HG03175 (cell line): ENCODE data around the gene CEP170B.
A peak's percentile ranks its signal among the peaks of the same experiment; 100 is the strongest.
"Not testable (repeated sequence)": the region's sequence is repeated elsewhere in the genome, so short reads cannot be mapped to it uniquely, and the experiment has no call there.

Source experiments
- ATAC-seq: cut with Tn5 transposase; IDR thresholded peaks from one replicate; pipeline ENCODE4 v1.9.1; 2021; ENCODE audit warnings: mild to moderate bottlenecking, moderate library complexity; ENCODE audit not compliant: unreplicated experiment

Gene CEP170B

DNA sequence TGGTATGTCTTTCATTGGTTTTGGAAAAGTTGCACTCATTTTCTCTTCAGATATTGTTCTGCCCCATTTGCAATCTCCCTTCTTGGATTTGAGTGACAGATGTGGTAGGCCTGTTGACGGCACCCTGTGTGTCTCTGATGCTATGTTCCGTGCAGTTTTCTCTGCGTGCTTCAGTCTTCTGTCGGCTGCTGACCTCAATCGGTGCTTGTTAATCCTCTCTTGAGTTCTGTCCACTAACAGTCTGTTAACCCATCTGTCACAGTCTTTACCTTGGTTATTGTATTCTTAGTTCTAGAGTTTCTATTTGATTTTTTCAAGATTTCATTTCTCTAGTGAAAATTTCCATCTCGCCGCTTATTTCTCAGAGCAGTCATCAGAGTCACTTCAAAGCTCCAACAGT is 38.9 kb downstream of the CEP170B start:
- ATAC-seq: no peak

DNA sequence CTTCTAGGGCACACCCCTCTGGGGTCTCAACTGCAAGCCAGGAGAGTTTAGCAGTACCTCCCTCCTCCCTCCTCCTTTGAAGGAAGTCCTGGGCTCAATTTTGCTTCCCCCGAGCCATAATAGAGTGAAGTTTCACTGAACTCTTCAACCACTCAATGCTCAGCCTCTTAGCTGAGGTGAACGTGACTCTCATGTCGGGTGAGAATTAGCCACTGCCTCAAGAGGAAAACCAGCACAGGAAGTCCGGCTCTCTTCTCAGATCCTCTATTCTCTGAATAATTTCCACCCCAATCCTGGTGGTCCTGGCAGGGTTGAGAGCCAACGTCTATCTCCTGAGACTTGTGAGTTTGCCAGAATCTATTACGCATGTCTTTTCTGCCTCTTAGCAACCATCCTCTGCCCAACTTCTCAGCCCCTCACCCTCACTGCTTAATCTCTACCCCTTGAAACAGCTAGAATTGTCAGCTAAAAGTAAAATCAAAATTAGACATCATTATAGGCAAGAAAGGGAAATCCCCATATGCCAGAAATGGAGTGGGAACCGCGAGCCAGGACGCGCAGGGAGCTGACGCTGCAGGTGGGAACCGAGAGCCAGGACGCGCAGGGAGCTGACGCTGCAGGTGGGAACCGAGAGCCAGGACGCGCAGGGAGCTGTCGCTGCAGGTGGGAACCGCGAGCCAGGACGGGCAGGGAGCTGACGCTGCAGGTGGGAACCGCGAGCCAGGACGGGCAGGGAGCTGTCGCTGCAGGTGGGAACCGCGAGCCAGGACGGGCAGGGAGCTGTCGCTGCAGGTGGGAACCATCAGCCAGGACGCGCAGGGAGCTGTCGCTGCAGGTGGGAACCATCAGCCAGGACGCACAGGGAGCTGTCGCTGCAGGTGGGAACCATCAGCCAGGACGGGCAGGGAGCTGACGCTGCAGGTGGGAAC is 39.8 kb downstream of the CEP170B start:
- not testable (repeated sequence) for ATAC-seq

DNA sequence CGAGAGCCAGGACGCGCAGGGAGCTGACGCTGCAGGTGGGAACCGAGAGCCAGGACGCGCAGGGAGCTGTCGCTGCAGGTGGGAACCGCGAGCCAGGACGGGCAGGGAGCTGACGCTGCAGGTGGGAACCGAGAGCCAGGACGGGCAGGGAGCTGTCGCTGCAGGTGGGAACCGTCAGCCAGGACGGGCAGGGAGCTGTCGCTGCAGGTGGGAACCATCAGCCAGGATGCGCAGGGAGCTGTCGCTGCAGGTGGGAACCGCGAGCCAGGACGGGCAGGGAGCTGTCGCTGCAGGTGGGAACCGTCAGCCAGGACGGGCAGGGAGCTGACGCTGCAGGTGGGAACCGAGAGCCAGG is 40.5 kb downstream of the CEP170B start:
- not testable (repeated sequence) for ATAC-seq

DNA sequence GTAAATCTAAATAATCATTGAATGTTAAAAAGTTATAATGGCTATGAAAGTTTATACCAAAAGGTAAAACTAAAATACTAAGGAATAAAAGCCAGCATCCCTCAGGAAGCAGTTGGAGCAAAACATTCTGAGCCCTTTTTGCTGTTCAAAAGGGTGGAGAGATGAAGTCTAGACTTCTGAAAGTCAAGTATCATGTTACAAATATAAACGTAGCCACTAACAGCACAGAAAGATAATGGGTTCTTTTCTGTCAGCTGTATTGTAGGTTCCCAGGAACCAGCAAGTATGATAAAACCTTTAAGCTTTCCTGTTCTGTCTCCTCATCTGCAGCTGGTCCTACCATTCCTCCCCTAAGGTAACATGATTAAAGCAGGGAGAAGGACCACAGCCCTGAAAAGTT is 43.2 kb downstream of the CEP170B start:
- no peak for ATAC-seq

DNA sequence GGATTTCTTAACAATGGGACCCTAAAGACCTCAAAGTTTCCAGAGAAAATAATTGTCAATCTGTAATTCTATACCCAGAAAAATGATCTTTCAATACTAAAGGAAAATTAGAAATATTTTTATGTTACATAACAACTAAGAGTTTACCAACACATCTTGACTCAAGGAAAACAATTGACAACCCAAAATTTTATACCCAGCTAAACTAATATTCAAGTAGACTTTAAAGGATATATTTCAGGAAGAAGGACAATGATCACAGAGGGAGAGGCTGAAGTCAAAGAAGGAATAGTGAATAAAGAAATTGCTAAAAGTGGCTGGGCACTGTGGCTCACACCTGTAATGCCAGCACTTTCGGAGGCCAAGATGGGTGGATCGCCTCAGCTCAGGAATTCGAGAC is 47.0 kb downstream of the CEP170B start:
- no peak for ATAC-seq

DNA sequence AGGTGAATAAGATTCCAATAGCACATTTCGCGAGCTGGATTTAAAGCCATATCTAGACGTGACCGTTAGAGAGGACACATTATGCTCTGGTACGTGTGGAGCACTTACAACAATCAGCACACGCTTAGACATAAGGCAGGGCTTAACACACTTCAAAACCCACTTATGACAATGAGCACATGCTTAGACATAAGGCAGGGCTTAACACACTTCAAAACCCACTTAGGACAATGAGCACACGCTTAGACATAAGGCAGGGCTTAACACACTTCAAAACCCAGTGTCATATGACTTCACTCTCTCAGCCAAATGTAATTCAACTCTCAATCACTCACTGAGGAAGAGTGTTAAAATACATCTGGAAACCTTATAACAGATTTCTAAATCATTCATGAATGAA is 48.4 kb downstream of the CEP170B start:
- no peak for ATAC-seq

DNA sequence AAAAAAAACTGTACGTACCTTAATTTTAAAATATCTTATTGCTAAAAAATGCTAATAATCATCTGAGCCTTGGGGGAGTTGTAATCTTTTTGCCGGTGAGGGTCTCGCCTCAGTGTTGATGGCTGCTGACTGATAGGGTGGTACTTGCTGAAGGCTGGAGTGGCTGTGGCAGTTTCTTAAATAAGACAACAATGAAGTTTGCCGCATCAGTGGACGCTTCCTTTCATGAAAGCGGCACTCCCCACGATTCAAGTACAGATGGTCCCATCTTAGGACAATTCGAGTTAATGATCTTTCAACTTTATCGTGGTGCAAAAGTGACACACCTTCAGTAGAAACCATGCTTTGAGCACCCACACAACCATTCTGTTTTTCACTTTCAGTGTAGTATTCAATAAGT is 52.0 kb downstream of the CEP170B start:
- no peak for ATAC-seq

DNA sequence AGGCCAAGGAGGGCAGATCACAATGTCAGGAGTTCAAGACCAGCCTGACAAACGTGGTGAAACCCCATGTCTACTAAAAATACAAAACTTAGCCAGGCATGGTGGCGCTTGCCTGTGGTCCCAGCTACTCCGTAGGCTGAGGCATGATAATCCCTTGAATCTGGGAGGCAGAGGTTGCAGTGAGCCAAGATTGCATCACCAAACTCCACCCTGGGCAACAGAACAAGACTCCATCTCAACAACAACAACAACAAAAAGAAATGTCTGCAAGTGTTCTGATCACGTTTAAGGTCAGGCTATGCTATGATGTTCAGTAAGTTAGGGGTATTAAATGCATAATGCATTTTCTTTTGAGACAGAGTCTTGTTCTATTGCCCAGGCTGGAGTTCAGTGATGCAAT is 52.9 kb downstream of the CEP170B start:
- ATAC-seq: no peak

DNA sequence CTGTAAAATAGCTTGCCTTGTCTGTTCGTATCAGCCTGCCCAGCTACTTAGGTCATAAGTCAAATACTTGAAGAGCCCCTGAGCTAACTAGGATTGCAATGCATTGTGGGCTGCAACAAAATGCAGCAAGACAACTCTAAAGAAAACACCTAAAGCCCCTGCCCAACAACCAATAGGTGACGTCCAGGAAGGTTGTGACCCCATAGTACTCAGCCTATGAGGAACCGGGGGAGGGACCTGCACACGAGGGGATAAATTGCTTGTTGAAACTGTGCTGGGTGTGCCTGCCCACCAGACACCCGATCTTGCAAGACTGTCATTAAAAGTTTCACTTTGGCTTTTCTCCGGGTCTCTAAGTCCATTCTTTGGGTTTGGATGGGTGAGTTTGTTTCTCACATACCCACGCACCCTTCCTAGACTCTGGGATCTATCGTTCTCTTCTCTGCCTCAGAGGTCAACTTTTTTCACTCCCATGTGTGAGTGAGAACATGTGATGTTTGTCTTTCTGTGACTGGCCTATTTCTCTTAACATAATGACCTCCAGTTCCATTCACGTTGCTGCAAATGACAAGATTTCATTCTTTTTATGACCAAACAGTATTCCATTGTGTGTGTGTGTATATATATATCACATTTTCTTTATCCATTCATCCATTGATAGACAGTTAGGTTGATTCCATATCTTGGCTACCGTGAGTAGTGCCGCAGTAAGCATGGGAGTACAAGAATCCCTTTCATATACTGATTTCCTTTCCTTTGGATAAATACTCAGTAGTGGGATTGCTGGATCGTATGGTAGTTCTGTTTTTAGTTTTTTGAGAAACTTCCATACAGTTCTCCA is 54.3 kb downstream of the CEP170B start:
- not testable (repeated sequence) for ATAC-seq

DNA sequence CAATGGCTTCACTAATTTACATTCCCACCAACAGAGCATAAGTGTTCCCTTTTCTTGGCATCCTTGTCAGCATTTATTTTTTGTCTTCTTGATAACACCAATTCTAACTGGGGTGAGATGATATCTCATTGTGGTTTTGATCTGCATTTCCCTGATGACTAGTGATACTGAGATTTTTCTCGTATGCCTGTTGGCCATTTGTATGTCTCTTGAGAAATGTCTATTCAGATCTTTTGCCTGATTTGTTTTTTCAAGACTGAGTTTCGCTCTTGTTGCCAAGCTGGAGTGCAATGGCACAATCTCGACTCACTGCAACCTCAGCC is 54.9 kb downstream of the CEP170B start:
- ATAC-seq: no peak

DNA sequence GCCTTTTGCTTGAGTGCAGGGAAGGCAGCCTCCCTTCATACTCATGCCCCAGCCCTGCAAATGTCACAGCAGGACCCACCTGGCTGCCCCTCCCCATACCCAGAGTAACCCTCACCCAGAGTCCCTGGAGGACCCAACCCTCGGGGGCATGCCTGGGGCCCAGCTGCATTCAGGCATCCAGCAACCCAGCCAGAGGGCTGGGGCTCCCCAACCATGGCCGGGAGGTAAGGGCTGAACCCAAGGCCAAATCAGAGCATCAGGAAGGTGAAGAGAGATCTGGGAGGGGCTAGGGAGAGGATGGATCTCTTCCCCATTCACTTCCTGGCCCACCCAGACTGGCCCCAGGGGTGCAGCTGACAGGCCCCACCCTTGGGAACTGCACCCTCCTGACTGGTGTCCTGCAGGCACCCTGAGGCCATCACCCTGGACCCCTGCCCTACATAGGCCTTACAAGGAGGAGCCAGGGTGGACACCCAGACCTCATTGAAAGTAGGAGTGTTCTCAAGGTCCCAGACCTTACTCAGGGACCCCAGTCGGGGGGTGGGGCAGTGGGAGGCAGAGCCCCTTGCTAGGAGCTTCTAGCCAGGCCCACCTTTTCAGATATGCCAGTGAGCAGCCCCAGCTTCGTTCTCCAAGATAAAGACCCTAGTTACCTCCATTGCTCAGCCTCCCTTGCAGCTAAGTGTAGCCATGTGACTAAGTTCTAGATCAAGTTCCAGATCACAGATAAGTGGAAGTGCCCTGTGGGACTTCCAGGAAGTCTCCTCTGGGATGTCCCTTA is 58.8 kb downstream of the CEP170B start:
- no peak for ATAC-seq

DNA sequence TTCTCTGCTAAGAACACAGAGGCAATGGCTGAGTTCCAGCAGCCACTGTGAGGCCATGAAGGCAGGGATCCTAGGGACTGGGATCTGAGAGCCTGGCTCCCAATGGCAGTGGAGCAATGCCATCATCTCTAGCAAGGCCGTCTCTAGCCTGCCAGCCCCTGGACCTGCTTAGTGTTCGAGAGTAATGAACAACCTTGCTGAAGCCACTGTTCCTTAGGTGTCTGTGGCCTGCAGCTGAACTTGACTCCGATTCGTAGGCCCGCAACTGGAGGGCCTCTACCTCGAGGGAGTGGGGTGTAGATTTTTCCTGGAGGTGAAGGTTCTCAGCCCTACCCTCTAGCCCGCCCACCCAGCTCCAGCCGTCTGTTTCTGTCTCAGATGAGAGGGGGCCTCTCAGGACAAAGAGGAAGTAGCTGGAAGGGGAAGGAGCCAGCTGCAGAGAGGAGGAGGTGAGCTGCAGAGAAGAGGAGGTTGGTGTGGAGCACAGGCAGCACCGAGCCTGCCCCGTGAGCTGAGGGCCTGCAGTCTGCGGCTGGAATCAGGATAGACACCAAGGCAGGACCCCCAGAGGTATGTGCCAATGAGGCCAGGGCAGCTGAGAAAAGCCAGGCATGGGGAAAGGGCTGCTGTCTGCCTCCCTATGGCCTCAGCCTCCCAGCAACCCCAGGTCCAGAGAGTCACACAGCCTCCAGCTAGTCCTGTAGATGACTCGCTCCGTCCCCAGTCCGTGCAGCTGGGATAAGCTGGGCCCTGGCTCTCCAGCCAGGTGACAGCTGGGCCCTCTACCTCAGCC is 59.5 kb downstream of the CEP170B start, which contains the start of gene PLD4:
Gene PLD4 (plus strand): TSS at position 459 of the 793 bp plus-strand sequence. CDS start 2,262 bp downstream, outside the sequence.
- ATAC-seq: no peak

DNA sequence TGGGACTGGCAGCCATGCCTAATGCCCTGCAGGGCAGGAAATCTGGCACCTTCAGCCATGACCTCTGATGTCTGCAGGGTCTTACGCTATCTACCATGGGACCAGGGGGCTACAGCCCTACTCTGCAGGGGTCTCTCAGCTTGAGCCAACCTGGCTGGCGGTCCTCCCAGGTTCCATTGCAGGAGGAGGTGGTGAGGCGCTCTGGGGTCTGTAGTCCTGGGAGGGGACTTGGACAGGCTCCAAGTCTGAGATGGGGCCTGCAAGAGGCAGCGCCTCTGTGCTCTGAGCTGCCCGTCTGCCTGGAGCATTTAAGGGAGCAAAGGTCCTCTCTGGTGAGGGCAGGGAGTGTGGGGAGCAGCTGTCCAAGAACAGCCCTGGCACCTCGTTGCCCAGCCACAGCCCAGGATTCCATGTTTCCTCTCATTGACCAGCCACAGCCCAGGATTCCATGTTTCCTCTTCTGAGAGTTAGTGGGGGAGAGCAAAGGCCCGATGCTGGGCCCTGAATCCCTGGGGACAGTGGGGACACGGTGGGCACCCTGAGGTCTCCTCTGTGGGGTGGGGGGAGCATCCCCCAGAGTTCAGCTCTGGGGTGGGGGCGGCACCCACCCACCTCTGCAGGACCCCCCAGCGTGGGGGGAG is 60.3 kb downstream of the CEP170B start:
- no peak for ATAC-seq

DNA sequence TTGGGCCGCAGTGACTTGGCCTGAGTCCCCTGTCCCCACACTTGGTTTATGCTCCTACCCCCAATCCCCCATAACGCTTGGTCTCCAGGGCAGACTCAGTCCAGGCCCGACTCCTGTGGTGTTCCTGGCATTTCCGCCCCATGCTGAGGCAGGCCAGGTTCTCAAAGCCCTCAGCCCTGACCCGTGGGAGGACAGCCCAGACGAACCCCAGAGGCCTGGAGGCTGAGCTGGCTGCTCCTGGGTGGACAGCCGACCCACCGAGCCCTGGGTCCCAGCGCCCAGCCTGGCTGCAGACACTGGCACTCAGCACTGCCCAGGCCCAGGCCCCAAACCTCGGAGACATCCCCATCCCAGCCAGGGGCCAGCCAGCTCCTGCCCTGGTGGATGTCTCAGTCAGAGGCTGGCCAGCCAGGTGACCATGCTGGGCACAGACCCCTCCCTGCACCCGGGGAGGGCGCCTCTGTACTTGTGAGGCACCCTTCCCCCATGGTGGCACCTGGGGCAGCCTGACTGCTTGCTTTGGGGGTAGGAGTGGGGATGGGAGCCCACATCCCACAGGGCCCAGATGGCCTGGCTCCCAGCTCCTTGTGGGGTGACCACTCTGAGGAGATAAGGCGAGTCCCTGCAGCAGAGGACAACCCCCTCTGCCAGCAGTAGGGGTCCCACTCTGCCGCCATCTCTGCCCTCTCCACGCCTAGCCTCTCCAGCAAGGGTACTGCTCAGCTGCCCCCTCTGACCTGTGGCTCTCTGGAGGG is 61.0 kb downstream of the CEP170B start:
- ATAC-seq: no peak

DNA sequence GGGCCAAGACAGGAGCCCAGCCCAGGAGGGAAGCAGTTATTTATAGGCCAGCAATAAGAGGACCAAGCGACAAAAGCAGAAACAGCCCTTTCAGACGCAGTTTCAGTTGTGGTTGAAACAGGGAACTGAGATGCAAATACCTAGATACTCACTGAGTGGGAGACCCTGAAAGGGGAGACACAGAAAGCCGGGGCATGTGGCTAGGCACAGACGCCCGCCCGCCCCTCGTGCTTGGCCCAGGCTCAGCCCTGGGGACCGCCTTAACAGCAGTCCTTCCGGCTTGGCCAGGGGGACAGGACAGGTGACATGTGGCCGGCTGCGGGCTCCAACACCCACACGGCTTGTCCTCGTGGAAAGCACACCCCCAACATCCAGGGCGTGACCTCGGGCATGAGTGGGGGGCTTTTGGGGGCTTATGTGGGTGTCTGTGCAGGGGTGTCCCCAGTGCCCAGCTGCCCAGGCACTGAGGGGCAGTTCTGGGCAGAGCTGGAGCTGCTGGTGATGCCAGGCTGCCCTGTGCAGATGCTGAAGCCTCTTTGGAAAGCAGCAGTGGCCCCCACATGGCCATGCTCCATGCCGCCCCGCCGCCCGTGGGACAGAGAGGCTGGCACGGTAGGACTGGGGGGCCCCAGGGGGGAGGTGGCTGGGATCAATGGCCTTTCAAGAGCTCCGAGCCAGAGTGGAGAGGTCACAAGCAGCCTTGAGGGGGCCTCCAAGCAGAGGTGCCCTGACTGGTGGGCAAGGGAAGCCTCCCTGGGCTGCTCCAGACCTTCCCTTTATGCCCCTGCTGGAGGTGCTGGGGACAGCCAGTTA is 61.8 kb downstream of the CEP170B start:
- ATAC-seq: peak; percentile 84

DNA sequence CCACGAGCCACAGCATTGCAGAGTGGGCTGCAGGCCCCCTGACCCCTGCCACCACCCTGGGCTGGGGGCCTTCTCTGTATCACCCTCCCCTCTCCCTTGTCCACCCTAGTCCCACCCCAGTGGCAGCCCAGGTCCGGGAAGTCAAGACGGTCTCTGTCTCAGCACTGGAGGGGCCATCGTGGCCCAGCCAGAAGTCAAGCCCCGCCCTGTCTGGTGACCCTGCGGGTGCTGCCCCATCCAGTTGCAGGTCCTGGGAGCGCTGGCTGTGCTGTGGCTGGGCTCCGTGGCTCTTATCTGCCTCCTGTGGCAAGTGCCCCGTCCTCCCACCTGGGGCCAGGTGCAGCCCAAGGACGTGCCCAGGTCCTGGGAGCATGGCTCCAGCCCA is 62.4 kb downstream of the CEP170B start:
- ATAC-seq: no peak

DNA sequence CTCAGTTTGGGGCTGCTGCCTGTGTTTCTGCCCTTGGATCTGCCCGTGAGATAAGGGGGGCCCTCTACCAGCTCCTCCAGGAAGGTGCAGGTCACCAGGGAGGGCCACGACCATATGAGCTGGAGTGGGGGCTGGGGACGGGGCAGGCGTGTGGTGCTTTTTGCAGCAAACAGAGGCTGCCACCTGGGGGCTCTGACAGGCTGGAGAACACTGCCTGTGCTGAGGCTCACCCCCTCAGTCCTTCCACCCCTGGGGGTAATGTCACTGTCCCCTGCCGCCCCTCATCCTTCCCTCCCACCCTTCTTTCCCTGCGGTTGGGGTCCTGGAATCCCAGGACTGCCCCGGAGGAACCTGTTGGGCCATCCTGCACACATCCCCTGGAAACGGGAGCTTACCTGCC is 62.8 kb downstream of the CEP170B start:
- ATAC-seq: no peak

DNA sequence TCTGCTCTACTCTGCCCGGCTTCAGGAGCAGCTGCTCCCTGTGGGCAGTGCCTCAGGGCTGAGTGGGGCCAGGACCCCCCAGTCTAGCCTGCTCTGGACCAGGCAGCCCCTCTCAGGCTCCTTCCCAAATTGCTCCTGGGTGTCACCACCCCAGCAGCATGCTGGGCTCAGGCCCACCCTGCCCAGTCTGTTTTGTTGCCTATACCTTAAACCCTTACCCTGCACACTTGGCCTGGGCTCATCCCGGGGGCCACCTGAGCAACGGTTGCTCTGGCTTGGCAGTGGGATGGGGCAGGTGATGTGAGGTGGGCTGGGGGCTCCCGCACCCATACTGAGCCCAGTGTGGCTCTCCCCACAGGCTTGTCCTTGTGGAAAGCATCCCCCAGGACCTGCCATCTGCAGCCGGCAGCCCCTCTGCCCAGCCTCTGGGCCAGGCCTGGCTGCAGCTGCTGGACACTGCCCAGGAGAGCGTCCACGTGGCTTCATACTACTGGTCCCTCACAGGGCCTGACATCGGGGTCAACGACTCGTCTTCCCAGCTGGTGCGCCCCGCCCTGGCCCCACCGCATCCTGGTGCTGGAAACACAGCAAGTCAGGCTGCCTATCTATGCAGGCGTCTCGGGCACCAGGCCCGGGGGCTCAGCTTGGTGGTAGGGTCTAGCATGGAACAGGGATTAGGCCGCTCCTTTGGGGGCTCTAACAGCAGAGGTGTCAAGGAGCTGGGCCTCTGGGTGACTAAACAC is 63.5 kb downstream of the CEP170B start:
- no peak for ATAC-seq
